GM23338 (cell line): Measurements from ENCODE around the gene BCR. TPM values are rescaled to one million over a fixed set of nuclear protein-coding genes. Genes with fewer than 3 reads are reported as not detected.

Experiments
- ATAC-seq: fragments of 200-7000 bp; cut with Tn5 transposase; 3 replicates; pipeline ENCODE4 v1.9.1; 2020
- DNase-seq: peaks from one replicate; pipeline ENCODE4 v3.0.0-alpha.2; 2015; ENCODE audit warnings: low spot score
- H2AFZ ChIP-seq: fragments of 200-600 bp; sonication (generic); 2 replicates; pipeline ENCODE4 v1.8.0; 2016; ENCODE audit warnings: antibody characterized with exemption, mild to moderate bottlenecking, moderate library complexity
- H3F3A ChIP-seq: fragments of 200-600 bp; sonication (generic); replicated peaks from 2 replicates; pipeline ENCODE4 v1.8.0; 2017; ENCODE audit warnings: antibody characterized with exemption, mixed run types, low read depth
- H3K27ac ChIP-seq: fragments of 200-600 bp; sonication (generic); 2 replicates; pipeline ENCODE4 v1.6.1; 2016; ENCODE audit warnings: low read depth
- H3K27me3 ChIP-seq: fragments of 200-600 bp; sonication (generic); 2 replicates; pipeline ENCODE4 v1.8.0; 2016; ENCODE audit warnings: mild to moderate bottlenecking, mixed run types, moderate library complexity; ENCODE audit not compliant: insufficient read depth
- H3K36me3 ChIP-seq: fragments of 200-600 bp; sonication (generic); 2 replicates; pipeline ENCODE4 v1.8.0; 2016; ENCODE audit warnings: mild to moderate bottlenecking; ENCODE audit not compliant: insufficient read depth
- H3K4me1 ChIP-seq: fragments of 200-600 bp; sonication (generic); 2 replicates; pipeline ENCODE4 v1.8.0; 2016; ENCODE audit warnings: mild to moderate bottlenecking, moderate library complexity; ENCODE audit not compliant: insufficient read depth
- H3K4me2 ChIP-seq: fragments of 200-600 bp; sonication (generic); 2 replicates; pipeline ENCODE4 v1.7.1; 2017; ENCODE audit warnings: mixed run types
- H3K4me3 ChIP-seq: fragments of 200-600 bp; sonication (generic); 2 replicates; pipeline ENCODE4 v1.6.1; 2016; ENCODE audit warnings: mixed run types
- H3K79me2 ChIP-seq: fragments of 200-600 bp; sonication (generic); replicated peaks from 2 replicates; pipeline ENCODE4 v1.8.0; 2017; ENCODE audit warnings: mild to moderate bottlenecking; ENCODE audit not compliant: insufficient read depth
- H3K9me2 ChIP-seq: fragments of 200-600 bp; sonication (generic); 2 replicates; pipeline ENCODE4 v1.8.0; 2017; ENCODE audit not compliant: insufficient read depth
- H4K20me1 ChIP-seq: fragments of 200-600 bp; sonication (generic); replicated peaks from 2 replicates; pipeline ENCODE4 v1.8.0; 2017; ENCODE audit warnings: mild to moderate bottlenecking; ENCODE audit not compliant: insufficient read depth
- H3K27ac Mint-ChIP-seq: 2 replicates; pipeline ENCODE4 v1.8.0; 2020; ENCODE audit warnings: inconsistent platforms, mild to moderate bottlenecking, moderate library complexity, mixed read lengths
- H3K27me3 Mint-ChIP-seq: 3 replicates; pipeline ENCODE4 v1.8.0; 2022; ENCODE audit warnings: low read depth, mild to moderate bottlenecking, moderate library complexity, mixed read lengths, inconsistent platforms; ENCODE audit not compliant: insufficient read depth, poor library complexity
- H3K36me3 Mint-ChIP-seq: 3 replicates; pipeline ENCODE4 v1.8.0; 2021; ENCODE audit warnings: low read depth, mild to moderate bottlenecking, inconsistent platforms, moderate library complexity, mixed read lengths
- H3K4me1 Mint-ChIP-seq: 3 replicates; pipeline ENCODE4 v1.8.0; 2020; ENCODE audit warnings: mild to moderate bottlenecking, inconsistent platforms, mixed read lengths
- H3K4me3 Mint-ChIP-seq: 3 replicates; pipeline ENCODE4 v1.8.0; 2021; ENCODE audit warnings: moderate library complexity, mild to moderate bottlenecking, inconsistent platforms, mixed read lengths
- H3K9me3 Mint-ChIP-seq: 3 replicates; pipeline ENCODE4 v1.8.0; 2020; ENCODE audit warnings: moderate library complexity, mild to moderate bottlenecking, inconsistent platforms, mixed read lengths
- CREB1 ChIP-seq: fragments of 250-450 bp; sonication (Bioruptor Pico); IDR thresholded peaks from 2 replicates; pipeline ENCODE4 v1.5.0; 2020; ENCODE audit warnings: low read depth, mild to moderate bottlenecking, moderate library complexity
- EZH2 ChIP-seq: fragments of 200-600 bp; sonication (generic); IDR thresholded peaks from one replicate; pipeline ENCODE4 v1.8.0; 2017; ENCODE audit warnings: antibody characterized with exemption, mild to moderate bottlenecking, low read depth; ENCODE audit not compliant: unreplicated experiment
- EZH2phosphoT487 ChIP-seq: fragments of 200-600 bp; sonication (generic); IDR thresholded peaks from one replicate; pipeline ENCODE4 v1.8.1; 2018; ENCODE audit warnings: antibody characterized with exemption; ENCODE audit not compliant: unreplicated experiment
- JUNB ChIP-seq: IDR thresholded peaks from one replicate; pipeline ENCODE4 v1.6.1; 2016; ENCODE audit warnings: antibody characterized with exemption; ENCODE audit not compliant: unreplicated experiment
- NANOG ChIP-seq: IDR thresholded peaks from 2 replicates; pipeline ENCODE4 v1.6.1; 2016; ENCODE audit warnings: antibody characterized with exemption, borderline replicate concordance
- POLR2AphosphoS5 ChIP-seq: IDR thresholded peaks from 2 replicates; pipeline ENCODE4 v1.6.1; 2016; ENCODE audit warnings: antibody characterized with exemption, low read depth
- REST ChIP-seq: IDR thresholded peaks from one replicate; pipeline ENCODE4 v1.6.1; 2018; ENCODE audit warnings: antibody characterized with exemption; ENCODE audit not compliant: unreplicated experiment
- STAT1 ChIP-seq: IDR thresholded peaks from one replicate; pipeline ENCODE4 v1.6.1; 2016; ENCODE audit warnings: antibody characterized with exemption; ENCODE audit not compliant: unreplicated experiment
- ZNF114 ChIP-seq: fragments of 250-450 bp; sonication (Bioruptor Pico); IDR thresholded peaks from 2 replicates; pipeline ENCODE4 v1.5.0; 2020; ENCODE audit warnings: mild to moderate bottlenecking, moderate library complexity
- ZNF331 ChIP-seq: fragments of 250-450 bp; sonication (Bioruptor Pico); IDR thresholded peaks from 2 replicates; pipeline ENCODE4 v1.5.0; 2020; ENCODE audit warnings: low read depth, mild to moderate bottlenecking, moderate library complexity
- ZNF462 ChIP-seq: fragments of 250-450 bp; sonication (Bioruptor Pico); IDR thresholded peaks from 2 replicates; pipeline ENCODE4 v1.5.0; 2020; ENCODE audit warnings: mild to moderate bottlenecking, moderate library complexity
- polyA plus RNA-seq: library from polyadenylated mRNA; unstranded; fragments of >200 nt; fragmentation: Nextera tagmentation; extraction: Ambion mirVana; gene quantifications from 2 replicates; pipeline ENCODE4 v1.2.1, GENCODE V29; 2016
- total RNA-seq: library from RNA; depleted of rRNA; stranded (reverse); fragments of >200 nt; shearing (Covaris generic); gene quantifications from 2 replicates; pipeline ENCODE4 v1.2.3, GENCODE V29; 2014
- TF ChIP-seq, protein P1 (sequence below): IDR thresholded peaks from 2 replicates; pipeline ENCODE4 v1.6.1; 2016; ENCODE audit warnings: antibody characterized with exemption
- TF ChIP-seq, protein P2 (sequence below), 2 experiments: fragments of 200-600 bp in 1 of 2; sonication (generic) in 1 of 2; conservative IDR thresholded peaks; 2 replicates each; pipeline versions ENCODE4 v1.5.1 to v1.6.1; 2016 to 2017; ENCODE audit warnings: antibody characterized with exemption in 2 of 2, low read depth in 2 of 2, mild to moderate bottlenecking in 2 of 2, moderate library complexity in 1 of 2

BCR gene
- total and polyA plus RNA-seq, 2 experiments from 2014 or later, result 17.7 to 121 TPM

DNA sequence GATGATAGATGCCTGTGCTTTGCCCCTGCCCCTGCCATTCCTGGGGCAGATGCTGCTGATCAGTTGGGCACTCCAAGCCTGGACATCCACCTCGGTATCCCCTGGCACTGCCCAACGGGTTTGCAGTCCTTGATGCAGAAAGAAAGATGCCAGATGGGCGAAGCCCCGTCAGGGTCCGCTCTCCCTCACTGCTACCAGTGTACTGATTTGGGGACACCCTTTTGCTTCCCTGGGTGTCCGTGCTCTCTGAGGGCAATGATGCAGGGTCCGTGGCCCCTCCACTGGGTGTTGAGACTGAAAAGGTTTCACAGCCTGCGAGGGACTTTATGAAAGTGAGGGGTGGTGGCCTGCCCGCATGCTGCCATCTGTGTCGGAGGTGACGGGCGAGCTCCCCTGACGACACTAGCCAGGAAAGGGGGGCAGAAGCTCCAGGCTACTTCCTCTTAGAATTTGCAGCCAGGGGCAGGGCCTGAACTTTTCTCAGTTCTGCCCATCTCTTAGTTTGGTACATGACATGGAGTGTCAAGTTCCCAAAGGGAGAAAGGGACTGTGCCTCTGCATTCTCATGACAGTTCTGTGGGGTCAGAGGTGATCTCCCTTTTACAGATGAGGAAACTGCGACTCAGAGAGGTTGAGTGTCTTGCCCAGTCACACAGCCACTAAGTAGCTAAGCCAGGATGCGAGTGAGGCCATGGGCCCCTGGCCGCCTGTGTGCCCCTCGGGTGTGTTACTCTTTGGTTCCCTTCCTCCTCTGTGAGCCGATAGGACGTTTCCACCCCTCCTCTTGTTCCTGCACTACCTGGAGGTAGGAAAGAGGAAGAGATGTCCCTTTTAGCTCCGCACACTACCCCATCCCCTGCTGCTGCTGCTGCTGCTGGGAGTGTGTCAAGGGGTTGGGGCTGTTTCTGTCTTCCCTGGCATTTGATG is 96.6 kb downstream of the BCR start:
- no peaks in the 10 kb centered on the region for H3K9me2 ChIP-seq
- H3K27ac Mint-ChIP-seq, result no peak overlapping the region; the same call in 1 of the 2 replicates
- H3K4me3 ChIP-seq, result no peak overlapping the region
- no peaks in the 10 kb centered on the region for H3F3A ChIP-seq
- peaks cover 5% of the 10 kb centered on the region for H3K27me3 Mint-ChIP-seq
- no peaks in the 10 kb centered on the region for H3K9me3 Mint-ChIP-seq
- DNase-seq (no peak), ATAC-seq (no peak)
- no peak for TF ChIP-seq ZNF114
- no peak for TF ChIP-seq REST
- no peak for TF ChIP-seq EZH2phosphoT487
- no peak for TF ChIP-seq ZNF462 (CRISPR knock-in tag)
- TF ChIP-seq NANOG, result no peak
- TF ChIP-seq, protein P1, sequence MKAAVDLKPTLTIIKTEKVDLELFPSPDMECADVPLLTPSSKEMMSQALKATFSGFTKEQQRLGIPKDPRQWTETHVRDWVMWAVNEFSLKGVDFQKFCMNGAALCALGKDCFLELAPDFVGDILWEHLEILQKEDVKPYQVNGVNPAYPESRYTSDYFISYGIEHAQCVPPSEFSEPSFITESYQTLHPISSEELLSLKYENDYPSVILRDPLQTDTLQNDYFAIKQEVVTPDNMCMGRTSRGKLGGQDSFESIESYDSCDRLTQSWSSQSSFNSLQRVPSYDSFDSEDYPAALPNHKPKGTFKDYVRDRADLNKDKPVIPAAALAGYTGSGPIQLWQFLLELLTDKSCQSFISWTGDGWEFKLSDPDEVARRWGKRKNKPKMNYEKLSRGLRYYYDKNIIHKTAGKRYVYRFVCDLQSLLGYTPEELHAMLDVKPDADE, result no peak
- TF ChIP-seq, protein P2, sequence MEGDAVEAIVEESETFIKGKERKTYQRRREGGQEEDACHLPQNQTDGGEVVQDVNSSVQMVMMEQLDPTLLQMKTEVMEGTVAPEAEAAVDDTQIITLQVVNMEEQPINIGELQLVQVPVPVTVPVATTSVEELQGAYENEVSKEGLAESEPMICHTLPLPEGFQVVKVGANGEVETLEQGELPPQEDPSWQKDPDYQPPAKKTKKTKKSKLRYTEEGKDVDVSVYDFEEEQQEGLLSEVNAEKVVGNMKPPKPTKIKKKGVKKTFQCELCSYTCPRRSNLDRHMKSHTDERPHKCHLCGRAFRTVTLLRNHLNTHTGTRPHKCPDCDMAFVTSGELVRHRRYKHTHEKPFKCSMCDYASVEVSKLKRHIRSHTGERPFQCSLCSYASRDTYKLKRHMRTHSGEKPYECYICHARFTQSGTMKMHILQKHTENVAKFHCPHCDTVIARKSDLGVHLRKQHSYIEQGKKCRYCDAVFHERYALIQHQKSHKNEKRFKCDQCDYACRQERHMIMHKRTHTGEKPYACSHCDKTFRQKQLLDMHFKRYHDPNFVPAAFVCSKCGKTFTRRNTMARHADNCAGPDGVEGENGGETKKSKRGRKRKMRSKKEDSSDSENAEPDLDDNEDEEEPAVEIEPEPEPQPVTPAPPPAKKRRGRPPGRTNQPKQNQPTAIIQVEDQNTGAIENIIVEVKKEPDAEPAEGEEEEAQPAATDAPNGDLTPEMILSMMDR (conservative IDR thresholded peaks at IDR 0.05; ENCODE audit: low read depth in 2 of 2), result no peak
- no peak for TF ChIP-seq POLR2AphosphoS5
- no peak for TF ChIP-seq JUNB
- TF ChIP-seq EZH2, result no peak
- TF ChIP-seq ZNF331 (CRISPR knock-in tag), result no peak
- TF ChIP-seq STAT1, result no peak
- no peak for TF ChIP-seq CREB1 (CRISPR knock-in tag)
- no peaks in the 10 kb centered on the region for H3K27me3 ChIP-seq
- no peak overlapping the region for H3K27ac ChIP-seq
- no peaks in the 10 kb centered on the region; the same call in 1 of the 2 replicates for H4K20me1 ChIP-seq
- H3K4me1 ChIP-seq, result no peaks in the 10 kb centered on the region
- no peak overlapping the region for H3K4me2 ChIP-seq
- H3K79me2 ChIP-seq, result no peaks in the 10 kb centered on the region
- H3K4me3 Mint-ChIP-seq, result no peak overlapping the region
- H3K36me3 ChIP-seq, result peaks cover 1% of the 10 kb centered on the region; the same call in 1 of the 2 replicates
- H2AFZ ChIP-seq, result no peak overlapping the region
- H3K36me3 Mint-ChIP-seq, result peaks cover 51% of the 10 kb centered on the region
- 0 out of 3 replicates have a peak, but pooled peaks cover 4% of the 10 kb centered on the region for H3K4me1 Mint-ChIP-seq
